Measurements from ENCODE around the gene CPPED1. TPM values are rescaled to one million over a fixed set of nuclear protein-coding genes. Genes with fewer than 3 reads are reported as not detected.
A peak's percentile ranks its signal among the peaks of the same experiment; 100 is the strongest.

CPPED1 gene
- total RNA-seq, 2 donors from 2014 or later: 14.8 to 38.4 TPM

- peaks cover 11% of the 10 kb centered on the region for H3K36me3 ChIP-seq
- TF ChIP-seq CTCF (IDR thresholded peaks at IDR 0.05): no peak
- H3K27ac ChIP-seq: no peak overlapping the region
- H3K27me3 ChIP-seq (replicated peaks; ENCODE audit: insufficient read depth): no peaks in the 10 kb centered on the region
- H3K4me1 ChIP-seq (ENCODE audit: control insufficient read depth in 1 of 2, low read depth in 2 of 2): no peaks in the 10 kb centered on the region
- ATAC-seq (ENCODE audit: insufficient number of reproducible peaks, low FRiP score, low read depth): no peak
- DNase-seq (ENCODE audit: low spot score): no peak
- peaks cover 8% of the 10 kb centered on the region for H3K9me3 ChIP-seq
- H3K4me3 ChIP-seq: no peak overlapping the region
These were observed 23.2 kb downstream of the CPPED1 start for GRCh38 chr16:12780467-12780866.

GRCh38 chr16:12778726-12779125, 25.0 kb downstream of the CPPED1 start:
- H3K9me3 ChIP-seq: no peaks in the 10 kb centered on the region
- H3K4me3 ChIP-seq: no peak overlapping the region
- TF ChIP-seq CTCF (IDR thresholded peaks at IDR 0.05): no peak
- DNase-seq (ENCODE audit: low spot score) (no peak), ATAC-seq (ENCODE audit: insufficient number of reproducible peaks, low FRiP score, low read depth) (no peak)
- no peak overlapping the region for H3K27ac ChIP-seq
- H3K27me3 ChIP-seq (replicated peaks; ENCODE audit: insufficient read depth): no peaks in the 10 kb centered on the region
- no peaks in the 10 kb centered on the region for H3K4me1 ChIP-seq (ENCODE audit: control insufficient read depth in 1 of 2, low read depth in 2 of 2)
- peaks cover 17% of the 10 kb centered on the region for H3K36me3 ChIP-seq

- Histone ChIP-seq H3K4me1 (ENCODE audit: control insufficient read depth in 1 of 2, low read depth in 2 of 2) (peaks cover 4 to 9% of the 10 kb centered on the region in 2 donors), H3K36me3 (peaks cover 17% of the 10 kb centered on the region), H3K9me3 (no peaks in the 10 kb centered on the region), H3K4me3 (no peak overlapping the region), H3K27me3 (replicated peaks; ENCODE audit: insufficient read depth) (no peaks in the 10 kb centered on the region), H3K27ac (no peak overlapping the region)
- TF ChIP-seq CTCF (IDR thresholded peaks at IDR 0.05): no peak
- ATAC-seq (ENCODE audit: insufficient number of reproducible peaks, low FRiP score, low read depth) (no peak), DNase-seq (ENCODE audit: low spot score) (no peak)
These were observed 27.9 kb downstream of the CPPED1 start for GRCh38 chr16:12775656-12776236.

- Histone ChIP-seq H3K4me1 (ENCODE audit: control insufficient read depth in 1 of 2, low read depth in 2 of 2) (peaks cover 4 to 9% of the 10 kb centered on the region in 2 donors), H3K9me3 (no peaks in the 10 kb centered on the region), H3K27ac (no peak overlapping the region), H3K27me3 (replicated peaks; ENCODE audit: insufficient read depth) (no peaks in the 10 kb centered on the region), H3K4me3 (no peak overlapping the region), H3K36me3 (peaks cover 9% of the 10 kb centered on the region)
- TF ChIP-seq CTCF (IDR thresholded peaks at IDR 0.05): no peak
- ATAC-seq (ENCODE audit: insufficient number of reproducible peaks, low FRiP score, low read depth): no peak
- no peak for DNase-seq (ENCODE audit: low spot score)
These were observed 30.5 kb downstream of the CPPED1 start for GRCh38 chr16:12773221-12773620.

- Histone ChIP-seq H3K4me3 (no peak overlapping the region), H3K9me3 (no peaks in the 10 kb centered on the region), H3K36me3 (peaks cover 9% of the 10 kb centered on the region), H3K27ac (peak overlapping the region in 1 of 2 donors; percentile 23), H3K4me1 (ENCODE audit: control insufficient read depth in 1 of 2, low read depth in 2 of 2) (peaks cover 4 to 9% of the 10 kb centered on the region in 2 donors), H3K27me3 (replicated peaks; ENCODE audit: insufficient read depth) (no peaks in the 10 kb centered on the region)
- DNase-seq (ENCODE audit: low spot score): no peak
- no peak for TF ChIP-seq CTCF (IDR thresholded peaks at IDR 0.05)
- peak; percentile 50 for ATAC-seq (ENCODE audit: insufficient number of reproducible peaks, low FRiP score, low read depth)
These were observed 32.3 kb downstream of the CPPED1 start for GRCh38 chr16:12771341-12771798.
